Activated naive CD4-positive, alpha-beta T cell (primary cell): ENCODE results near the gene PYM1.
"Not testable (repeated sequence)": the region's sequence is repeated elsewhere in the genome, so short reads cannot be mapped to it uniquely, and the experiment has no call there.

Experiments
- DNase-seq, 4 experiments: peaks; one replicate each; lab custom pipeline; 2025; lab: John Stamatoyannopoulos, UW

Gene PYM1

DNA sequence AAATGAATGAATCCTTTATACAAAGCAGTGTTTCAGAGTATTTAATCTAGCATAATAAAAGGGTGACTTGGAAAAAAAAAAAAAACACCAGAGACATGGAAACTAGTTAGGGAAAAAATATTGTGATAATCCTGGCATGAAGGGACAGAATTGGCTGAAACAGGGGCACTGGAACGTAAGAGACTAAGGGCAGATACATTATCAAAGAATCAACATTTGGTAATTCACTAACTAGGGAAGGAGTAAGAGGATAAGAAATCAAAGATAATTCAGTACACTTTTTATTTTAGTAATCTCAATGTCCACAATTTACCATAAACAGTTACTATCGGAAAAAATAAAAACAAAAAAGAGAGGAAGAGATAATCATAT, 18.2 kb downstream of the PYM1 start:
- DNase-seq, result no peak

DNA sequence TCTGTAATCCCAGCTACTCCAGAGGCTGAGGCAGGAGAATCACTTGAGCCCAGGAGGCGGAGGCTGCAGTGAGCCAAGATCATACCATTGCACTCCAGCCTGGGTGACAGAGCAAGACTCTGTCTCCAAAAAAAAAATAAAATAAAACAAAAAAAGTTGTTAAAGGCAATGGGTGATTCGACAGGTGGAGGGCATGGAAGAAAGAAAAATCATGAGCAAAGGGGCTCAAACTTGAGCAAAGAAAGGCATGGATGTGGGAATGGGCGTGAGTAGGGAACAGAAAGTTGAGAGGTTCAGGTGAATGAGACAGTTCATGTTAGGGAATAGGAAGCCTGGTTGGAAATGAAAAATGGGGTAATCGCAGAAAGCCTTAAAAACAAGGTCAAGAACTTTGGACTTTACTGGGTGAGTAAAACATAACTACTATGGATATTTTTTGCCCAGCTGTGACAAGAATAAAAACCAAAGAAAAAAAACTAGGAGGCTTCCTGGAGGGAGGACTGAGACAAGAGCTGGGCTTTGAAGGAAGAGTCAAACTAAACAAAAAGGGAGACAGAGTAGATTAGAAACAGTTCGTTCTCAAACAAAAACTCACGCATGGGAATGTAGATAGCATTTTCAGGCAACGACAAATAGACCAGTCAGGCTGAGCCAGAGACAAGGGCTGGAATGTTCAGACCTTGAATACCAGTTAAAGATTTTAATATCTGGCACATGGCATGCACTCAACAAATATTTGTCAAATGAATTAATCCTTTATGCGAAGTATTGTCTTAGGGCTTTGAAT, 18.8 kb downstream of the PYM1 start:
- no peak for DNase-seq

- no peak for DNase-seq
Measured at GRCh38 chr12:55906056-55906455, 21.6 kb downstream of the PYM1 start.

- no peak for DNase-seq
Measured at GRCh38 chr12:55901881-55902490, 25.7 kb downstream of the PYM1 start.

GRCh38 chr12:55899082-55899481, 28.6 kb downstream of the PYM1 start:
- no peak for DNase-seq

GRCh38 chr12:55893723-55894122, 34.0 kb downstream of the PYM1 start:
- no peak for DNase-seq

DNA sequence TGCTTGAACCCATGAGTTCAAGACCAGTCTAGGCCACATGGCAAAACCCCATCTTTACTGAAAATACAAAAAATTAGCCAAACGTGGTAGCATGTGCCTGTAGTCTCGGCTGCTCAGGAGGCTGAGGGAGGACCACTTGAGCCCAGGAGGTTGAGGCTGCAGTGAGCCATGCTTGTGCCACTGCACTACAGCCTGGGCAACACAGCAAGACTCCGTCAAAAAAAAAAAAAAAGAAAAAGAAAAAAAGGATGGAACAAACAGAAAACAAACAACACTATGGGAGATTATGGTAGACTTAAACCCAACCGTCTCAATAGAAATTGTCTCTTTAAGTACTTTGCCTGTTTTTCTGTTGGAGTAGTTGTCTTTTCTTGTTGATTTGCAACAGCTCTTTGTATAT, 36.4 kb downstream of the PYM1 start:
- DNase-seq, result no peak

- no peak for DNase-seq
Measured at GRCh38 chr12:55885113-55885512, 42.6 kb downstream of the PYM1 start.

DNA sequence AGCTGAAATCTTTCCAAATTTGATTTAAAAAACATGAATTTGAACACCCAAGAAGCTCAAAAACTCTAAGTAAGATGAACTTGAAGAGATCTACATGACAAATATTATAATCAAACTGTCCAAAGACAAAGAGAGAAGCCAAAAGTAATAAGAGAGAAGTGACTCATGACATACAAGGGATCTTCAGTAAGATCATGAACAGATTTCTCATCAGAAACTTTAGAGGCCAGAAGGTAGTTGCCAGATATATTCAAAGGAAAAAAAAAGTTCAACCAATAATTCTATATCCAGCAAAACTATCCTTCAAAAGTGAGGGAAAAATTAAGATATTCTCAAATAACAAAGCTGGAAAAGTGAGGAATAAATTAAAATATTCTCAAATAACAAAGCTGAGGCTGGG, 49.9 kb downstream of the PYM1 start:
- DNase-seq, result no peak

DNA sequence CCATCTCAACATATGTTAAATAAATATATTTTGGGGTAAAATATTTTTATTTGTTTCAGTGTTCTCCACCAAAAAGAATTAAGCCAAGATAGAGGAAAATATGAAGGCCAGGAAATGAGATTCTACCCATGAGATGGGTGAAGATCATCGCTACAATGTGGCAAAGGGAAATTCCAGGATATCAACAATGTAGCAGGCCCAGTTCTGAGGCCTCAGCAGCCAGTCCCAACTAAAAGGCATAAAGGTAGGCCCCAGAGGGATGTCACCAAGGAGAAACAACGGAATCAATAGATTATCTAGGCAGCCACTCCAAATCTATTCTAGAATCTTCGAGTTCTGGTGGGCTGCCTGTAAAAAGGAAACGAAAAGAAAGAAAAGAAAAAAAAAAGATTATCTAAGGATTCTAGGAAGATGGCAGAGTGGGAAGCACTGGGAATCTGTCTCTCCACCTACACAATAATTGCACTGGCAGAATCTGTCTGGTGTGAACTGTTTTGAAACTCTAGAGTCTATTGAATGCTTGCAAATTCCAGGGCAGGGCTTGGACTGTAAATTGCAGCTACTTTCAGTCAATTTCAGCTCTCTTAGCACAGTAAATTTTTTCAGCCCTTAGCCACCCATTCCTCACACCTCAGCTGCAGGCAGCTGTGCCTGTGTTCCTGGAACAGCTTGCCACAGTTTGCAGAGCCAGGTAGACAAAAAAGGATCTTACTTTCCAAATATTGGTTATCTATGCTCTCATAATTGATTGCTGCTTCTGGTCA, 51.8 kb downstream of the PYM1 start:
- DNase-seq, result no peak

- DNase-seq, result no peak
Measured at GRCh38 chr12:55874443-55874842, 53.3 kb downstream of the PYM1 start.

- not testable (repeated sequence) for DNase-seq
Measured at GRCh38 chr12:55866454-55867004, 61.2 kb downstream of the PYM1 start.

DNA sequence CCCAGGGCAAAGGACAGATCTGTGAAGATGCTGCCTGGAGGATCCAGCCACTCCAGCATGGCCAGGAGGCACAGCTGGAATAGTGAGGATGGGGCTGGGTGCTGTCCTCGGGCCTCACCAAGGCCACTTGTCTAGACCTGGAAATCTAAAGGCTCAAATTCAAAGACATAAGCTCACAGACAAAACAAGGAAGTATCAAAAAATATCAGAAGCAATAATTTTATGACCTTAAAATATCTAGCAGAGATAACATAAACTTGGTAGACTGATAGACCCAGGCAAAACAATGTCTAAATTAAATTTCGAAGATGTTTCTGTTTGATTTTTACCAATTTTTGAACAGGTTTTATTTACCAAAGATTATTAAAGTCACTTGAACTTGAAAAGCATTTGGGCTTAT, 62.4 kb downstream of the PYM1 start:
- DNase-seq, result no peak

DNA sequence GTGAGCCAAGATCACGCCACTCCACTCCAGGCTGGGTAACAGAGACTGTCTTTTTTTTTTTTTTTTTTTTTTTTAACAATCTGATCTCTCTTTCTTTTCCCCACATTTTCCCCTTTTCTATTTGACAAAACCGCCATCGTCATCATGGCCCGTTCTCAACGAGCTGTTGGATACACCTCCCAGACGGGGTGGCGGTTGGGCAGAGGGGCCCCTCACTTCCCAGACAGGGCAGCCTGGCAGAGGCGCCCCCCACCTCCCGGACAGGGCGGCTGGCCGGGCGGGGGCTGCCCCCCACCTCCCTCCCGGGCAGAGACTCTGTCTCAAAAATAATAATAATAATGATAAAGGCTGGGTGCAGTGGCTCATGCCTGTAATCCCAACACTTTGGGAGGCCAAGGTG, 64.8 kb downstream of the PYM1 start:
- DNase-seq, result not testable (repeated sequence)

GRCh38 chr12:55862286-55862685, 65.4 kb downstream of the PYM1 start:
- DNase-seq, result no peak

DNA sequence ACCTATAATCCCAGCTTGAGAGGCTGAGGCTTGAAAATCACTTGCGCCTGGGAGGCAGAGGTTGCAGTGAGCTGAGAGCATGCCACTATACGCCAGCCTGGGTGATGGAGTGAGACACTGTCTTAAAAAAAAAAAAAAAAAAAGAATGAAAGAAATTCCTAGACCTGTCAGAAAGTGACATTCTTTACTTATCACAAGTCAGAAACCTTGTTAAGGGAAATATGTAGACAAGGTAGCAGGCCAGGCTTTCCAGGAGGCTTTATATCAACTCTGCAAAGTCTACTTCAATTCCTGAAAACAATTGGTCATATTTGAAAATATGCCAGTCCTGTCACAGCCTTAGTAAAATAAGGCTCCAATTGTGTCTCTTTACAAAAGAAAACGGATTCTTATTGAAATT, 65.8 kb downstream of the PYM1 start:
- DNase-seq, result no peak

GRCh38 chr12:55861396-55861795, 66.3 kb downstream of the PYM1 start:
- DNase-seq, result no peak

- DNase-seq, result no peak
Measured at GRCh38 chr12:55852740-55853139, 75.0 kb downstream of the PYM1 start.
